NCI-H2227 (cell line): ENCODE data around the gene ATAD3A.
A peak's percentile ranks its signal among the peaks of the same experiment; 100 is the strongest.
"Not testable (repeated sequence)": the region's sequence is repeated elsewhere in the genome, so short reads cannot be mapped to it uniquely, and the experiment has no call there.

Experiments
- DNase-seq: peaks from one replicate; lab custom pipeline; 2025; ENCODE audit not compliant: unreplicated experiment; lab: John Stamatoyannopoulos, UW

Gene ATAD3A

GRCh38 chr1:1489231-1489630 is 22.7 kb upstream of the ATAD3A start:
- no peak for DNase-seq

- no peak for DNase-seq
These were observed 22.1 kb upstream of the ATAD3A start for GRCh38 chr1:1489861-1490260.

- DNase-seq: no peak
These were observed 21.2 kb upstream of the ATAD3A start for GRCh38 chr1:1490633-1491230.

GRCh38 chr1:1491601-1492000 is 20.4 kb upstream of the ATAD3A start:
- DNase-seq: no peak

GRCh38 chr1:1494311-1494710 is 17.7 kb upstream of the ATAD3A start:
- not testable (repeated sequence) for DNase-seq

GRCh38 chr1:1495461-1495975 is 16.4 kb upstream of the ATAD3A start:
- not testable (repeated sequence) for DNase-seq

GRCh38 chr1:1504777-1505365 is 7.1 kb upstream of the ATAD3A start:
- peak; percentile 28 for DNase-seq

GRCh38 chr1:1505366-1505798 is 6.6 kb upstream of the ATAD3A start:
- not testable (repeated sequence) for DNase-seq

GRCh38 chr1:1505801-1506200 is 6.2 kb upstream of the ATAD3A start:
- DNase-seq: not testable (repeated sequence)

GRCh38 chr1:1507305-1507704 is 4.7 kb upstream of the ATAD3A start:
- no peak for DNase-seq

GRCh38 chr1:1508775-1509464 is 3.0 kb upstream of the ATAD3A start:
- DNase-seq: not testable (repeated sequence)

GRCh38 chr1:1509465-1509850 is 2.5 kb upstream of the ATAD3A start:
- not testable (repeated sequence) for DNase-seq

GRCh38 chr1:1510912-1511532 is 940 bp upstream of the ATAD3A start:
- peak; percentile 81 for DNase-seq

- DNase-seq: not testable (repeated sequence)
These were observed 463 bp downstream of the ATAD3A start for GRCh38 chr1:1512425-1512824.

- DNase-seq: not testable (repeated sequence)
These were observed 1.7 kb downstream of the ATAD3A start for GRCh38 chr1:1513675-1514074.

- DNase-seq: not testable (repeated sequence)
These were observed 2.4 kb downstream of the ATAD3A start for GRCh38 chr1:1514376-1514775.

GRCh38 chr1:1516923-1517322 is 5.0 kb downstream of the ATAD3A start:
- DNase-seq: not testable (repeated sequence)

- no peak for DNase-seq
These were observed 6.1 kb downstream of the ATAD3A start for GRCh38 chr1:1517973-1518620.

- DNase-seq: not testable (repeated sequence)
These were observed 6.7 kb downstream of the ATAD3A start for GRCh38 chr1:1518621-1519007.

GRCh38 chr1:1519805-1520505 is 8.0 kb downstream of the ATAD3A start:
- DNase-seq: not testable (repeated sequence)
